M059J (cell line): ENCODE measurements around the gene ADAMTS15. TPM values are rescaled to one million over a fixed set of nuclear protein-coding genes. Genes with fewer than 3 reads are reported as not detected.
A peak's percentile ranks its signal among the peaks of the same experiment; 100 is the strongest.

ENCODE experiments used
- DNase-seq: peaks from one replicate; pipeline ENCODE4 v3.0.0-alpha.2; 2012; ENCODE audit warnings: low read depth
- total RNA-seq: library from RNA; depleted of rRNA; stranded (reverse); fragments of >200 nt; shearing (Covaris generic); gene quantifications from 2 replicates; pipeline ENCODE4 v1.2.3, GENCODE V29; 2014; rRNA removed

The ADAMTS15 gene, protein sequence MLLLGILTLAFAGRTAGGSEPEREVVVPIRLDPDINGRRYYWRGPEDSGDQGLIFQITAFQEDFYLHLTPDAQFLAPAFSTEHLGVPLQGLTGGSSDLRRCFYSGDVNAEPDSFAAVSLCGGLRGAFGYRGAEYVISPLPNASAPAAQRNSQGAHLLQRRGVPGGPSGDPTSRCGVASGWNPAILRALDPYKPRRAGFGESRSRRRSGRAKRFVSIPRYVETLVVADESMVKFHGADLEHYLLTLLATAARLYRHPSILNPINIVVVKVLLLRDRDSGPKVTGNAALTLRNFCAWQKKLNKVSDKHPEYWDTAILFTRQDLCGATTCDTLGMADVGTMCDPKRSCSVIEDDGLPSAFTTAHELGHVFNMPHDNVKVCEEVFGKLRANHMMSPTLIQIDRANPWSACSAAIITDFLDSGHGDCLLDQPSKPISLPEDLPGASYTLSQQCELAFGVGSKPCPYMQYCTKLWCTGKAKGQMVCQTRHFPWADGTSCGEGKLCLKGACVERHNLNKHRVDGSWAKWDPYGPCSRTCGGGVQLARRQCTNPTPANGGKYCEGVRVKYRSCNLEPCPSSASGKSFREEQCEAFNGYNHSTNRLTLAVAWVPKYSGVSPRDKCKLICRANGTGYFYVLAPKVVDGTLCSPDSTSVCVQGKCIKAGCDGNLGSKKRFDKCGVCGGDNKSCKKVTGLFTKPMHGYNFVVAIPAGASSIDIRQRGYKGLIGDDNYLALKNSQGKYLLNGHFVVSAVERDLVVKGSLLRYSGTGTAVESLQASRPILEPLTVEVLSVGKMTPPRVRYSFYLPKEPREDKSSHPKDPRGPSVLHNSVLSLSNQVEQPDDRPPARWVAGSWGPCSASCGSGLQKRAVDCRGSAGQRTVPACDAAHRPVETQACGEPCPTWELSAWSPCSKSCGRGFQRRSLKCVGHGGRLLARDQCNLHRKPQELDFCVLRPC
- total RNA-seq: 6.9 and 10.9 TPM in 2 replicates

DNA sequence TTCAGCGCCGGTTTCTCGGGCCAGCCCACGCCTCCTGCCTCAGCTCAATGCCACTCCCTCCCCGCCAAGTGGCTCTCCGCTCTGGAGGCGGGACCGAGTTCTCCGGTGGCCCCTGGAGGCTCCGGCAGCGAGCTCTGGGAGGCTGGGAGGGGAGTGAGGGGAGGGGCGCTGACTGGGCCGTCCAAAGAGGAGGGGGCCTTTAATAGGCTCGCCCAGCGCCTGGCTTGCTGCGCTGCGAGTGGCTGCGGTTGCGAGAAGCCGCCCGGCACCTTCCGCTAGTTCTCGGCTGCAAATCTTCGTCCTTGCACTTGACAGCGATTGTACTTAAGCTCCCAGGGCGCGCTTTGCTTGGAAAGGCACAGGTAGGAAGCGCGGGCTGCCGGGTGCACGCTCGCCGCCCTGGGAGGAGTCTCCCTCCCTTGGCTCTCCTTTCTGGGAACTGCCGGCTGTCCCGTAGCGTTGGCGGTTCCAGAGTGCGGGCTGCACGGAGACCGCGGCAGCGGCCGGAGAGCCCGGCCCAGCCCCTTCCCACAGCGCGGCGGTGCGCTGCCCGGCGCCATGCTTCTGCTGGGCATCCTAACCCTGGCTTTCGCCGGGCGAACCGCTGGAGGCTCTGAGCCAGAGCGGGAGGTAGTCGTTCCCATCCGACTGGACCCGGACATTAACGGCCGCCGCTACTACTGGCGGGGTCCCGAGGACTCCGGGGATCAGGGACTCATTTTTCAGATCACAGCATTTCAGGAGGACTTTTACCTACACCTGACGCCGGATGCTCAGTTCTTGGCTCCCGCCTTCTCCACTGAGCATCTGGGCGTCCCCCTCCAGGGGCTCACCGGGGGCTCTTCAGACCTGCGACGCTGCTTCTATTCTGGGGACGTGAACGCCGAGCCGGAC is at the start of gene ADAMTS15:
ADAMTS15 (plus strand) TSS at position 230 of the 894 bp plus-strand sequence; CDS start at position 559, 329 bp downstream.
- DNase-seq: peak; percentile 94

DNA sequence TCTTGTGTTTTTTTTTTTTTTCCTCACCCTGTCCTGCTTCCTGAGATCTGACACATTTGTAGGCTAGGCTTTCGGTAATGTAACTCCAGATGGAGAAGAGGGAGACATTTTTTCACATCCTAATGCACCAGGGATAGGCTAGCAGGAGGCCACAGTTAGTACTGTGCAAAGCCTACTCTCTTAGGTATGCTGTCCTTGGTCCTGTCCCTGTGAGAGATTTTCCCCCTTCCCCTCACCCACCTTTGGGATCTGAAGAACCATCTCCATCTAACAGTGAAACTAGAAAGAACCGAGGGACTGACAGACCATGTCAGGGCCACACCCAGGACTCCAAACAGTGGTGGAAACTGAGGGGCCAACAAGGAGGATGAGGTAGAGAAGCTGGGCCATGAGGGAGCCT is 49.2 kb upstream of the ADAMTS15 start:
- no peak for DNase-seq

DNA sequence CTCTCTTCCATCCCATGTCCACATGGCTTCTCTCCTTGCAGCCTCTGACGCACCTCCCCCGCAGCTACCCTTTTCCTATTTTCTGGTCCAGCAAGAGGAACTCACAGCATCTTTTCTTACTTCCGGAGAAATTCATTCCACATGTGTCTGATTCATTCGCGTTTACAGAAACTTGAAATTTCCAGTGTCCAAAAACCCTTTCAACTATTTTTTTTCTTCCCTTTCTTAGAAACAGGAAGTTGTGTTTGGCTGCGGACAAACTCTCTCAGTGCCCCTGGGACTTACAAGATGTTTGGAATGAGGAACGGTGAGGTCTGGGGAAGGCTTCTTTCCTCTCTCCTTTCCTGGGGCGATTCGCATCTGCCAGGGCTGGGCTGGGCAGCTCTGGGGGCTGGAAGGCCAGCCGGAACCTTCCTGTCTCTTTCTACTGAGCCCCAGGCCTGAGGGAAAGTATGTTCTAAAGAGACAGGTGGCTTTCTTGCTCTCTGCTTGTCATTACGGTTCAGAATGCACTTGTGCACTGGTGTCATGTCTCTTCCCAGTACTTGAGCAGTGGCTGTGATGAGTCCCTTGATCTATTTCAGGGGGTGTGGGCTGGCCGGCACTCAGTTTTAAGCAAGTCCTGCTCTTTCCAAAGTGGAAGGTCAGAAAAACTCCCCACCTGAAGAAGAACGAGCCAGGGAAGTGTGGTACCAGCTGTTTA is 47.5 kb upstream of the ADAMTS15 start:
- peak; percentile 30 for DNase-seq

DNA sequence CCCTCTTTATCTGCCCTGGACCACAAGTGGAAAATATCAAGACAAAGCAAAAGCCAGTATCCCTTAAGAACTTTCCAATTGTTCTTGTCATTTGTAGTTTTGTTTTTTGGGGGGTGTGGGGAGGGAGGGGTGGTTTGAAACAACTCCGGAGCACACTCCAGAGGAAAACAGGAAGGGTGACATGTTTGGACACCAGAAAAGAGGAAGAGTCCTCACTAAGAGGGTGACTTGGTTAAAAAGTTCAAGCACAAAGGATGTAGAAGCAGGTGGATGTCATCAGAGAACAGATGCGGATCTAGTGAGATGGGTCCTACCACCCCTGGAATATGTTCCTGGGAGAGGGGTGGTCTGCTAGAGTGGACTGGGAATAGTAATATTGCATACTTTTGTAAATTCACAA is 45.9 kb upstream of the ADAMTS15 start:
- DNase-seq: no peak

DNA sequence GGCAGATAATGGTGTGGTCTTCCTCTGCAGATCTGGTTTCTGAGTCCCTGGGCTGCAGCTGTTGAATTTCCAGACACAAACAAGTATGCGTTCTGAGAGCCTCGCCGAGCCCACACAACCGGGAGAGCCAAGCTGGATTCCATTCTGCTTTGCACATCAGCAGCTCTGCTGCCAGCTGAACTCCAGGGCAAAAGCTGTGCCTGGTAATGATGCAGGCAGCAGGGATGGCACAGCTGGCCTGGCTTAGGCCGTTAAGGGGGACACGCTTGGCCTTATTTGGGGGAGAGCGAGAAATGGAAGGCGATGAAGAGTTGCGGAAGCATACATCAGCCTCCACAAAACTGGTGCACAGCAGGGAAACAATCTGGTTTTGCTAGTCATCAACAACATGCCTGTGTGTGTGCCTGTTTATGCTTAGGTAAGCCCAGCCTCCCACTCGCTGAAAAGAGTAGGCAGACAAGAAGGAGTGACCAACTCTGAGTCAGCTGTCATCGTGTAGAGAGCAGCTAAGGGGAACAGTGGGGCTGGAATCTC is 45.1 kb upstream of the ADAMTS15 start:
- peak; percentile 80 for DNase-seq

DNA sequence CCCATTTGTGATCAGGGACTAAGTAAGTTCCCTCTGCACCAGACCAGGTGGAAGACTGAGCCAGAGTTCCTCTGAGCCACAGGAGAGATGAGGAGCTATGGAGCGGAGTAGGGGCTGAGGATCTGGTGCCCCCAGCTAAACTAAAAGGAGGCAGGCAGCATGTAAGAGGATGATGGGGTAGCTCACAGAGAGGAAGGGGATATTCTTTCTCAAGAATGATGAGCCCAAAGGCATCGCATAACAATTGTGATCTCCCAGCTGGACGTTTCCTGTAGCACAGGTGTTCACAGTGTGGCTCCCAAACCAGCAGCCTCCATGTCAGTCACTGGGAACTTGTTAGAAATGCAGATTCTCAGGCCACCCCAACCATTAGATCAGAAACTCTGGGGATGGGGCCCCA is 44.5 kb upstream of the ADAMTS15 start:
- DNase-seq: no peak

DNA sequence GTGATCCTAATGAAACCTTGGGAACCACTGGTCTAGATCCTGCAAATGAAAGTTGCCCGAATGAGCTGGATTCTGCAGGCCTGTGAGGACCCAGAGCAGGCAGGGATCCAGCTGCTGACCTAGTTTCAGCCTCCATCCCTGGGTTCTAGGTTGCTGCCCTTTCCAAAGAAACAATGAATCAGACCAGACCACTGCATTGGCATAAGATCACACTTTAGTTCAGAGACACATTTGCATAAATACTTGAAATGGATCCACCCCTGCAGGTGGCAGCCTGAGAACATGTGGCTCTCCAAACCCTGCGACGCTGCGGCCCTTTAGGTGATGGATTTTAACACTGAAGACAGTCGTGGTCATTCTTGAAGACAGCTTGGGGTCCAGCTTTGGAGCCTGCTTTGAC is 43.7 kb upstream of the ADAMTS15 start:
- DNase-seq: peak; percentile 34

DNA sequence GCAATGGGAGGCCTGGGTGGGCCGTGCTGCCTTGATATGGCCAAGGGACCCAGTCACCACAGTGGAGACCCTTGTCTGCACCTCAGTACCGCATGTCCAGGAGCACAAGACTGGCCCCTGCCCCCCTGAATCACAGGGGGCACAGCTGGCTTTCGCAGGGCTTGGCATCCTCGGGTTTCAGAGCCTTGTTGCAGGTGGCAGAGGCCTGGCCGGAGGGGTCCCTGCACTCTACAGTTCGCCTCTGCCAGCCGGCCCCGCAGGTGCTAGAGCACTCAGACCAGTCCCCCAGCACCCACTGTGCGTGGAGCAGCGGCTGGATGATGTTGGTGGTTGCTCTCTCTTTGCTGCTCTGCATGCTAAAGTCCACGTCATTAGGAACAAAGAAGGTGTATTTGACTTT is 43.0 kb upstream of the ADAMTS15 start:
- no peak for DNase-seq

DNA sequence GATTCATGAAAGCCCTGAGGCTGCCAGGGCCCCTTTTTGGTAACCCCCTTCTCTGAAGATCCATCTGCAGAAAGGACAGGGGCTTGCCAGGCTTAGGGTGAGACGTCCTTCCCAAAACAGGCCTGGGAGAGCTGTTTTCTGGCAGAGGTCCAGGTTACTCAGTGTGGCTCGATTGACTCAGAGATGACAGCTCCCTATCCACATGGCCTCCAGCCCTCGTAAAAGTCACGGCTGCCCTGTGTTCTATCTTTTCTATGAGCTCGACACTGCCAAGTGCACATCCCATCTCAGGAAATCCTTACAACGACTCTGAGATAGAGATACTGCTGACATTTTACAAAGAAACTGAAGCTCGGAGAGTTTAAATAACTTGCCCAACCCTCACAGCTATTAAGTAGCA is 40.5 kb upstream of the ADAMTS15 start:
- DNase-seq: peak; percentile 91

DNA sequence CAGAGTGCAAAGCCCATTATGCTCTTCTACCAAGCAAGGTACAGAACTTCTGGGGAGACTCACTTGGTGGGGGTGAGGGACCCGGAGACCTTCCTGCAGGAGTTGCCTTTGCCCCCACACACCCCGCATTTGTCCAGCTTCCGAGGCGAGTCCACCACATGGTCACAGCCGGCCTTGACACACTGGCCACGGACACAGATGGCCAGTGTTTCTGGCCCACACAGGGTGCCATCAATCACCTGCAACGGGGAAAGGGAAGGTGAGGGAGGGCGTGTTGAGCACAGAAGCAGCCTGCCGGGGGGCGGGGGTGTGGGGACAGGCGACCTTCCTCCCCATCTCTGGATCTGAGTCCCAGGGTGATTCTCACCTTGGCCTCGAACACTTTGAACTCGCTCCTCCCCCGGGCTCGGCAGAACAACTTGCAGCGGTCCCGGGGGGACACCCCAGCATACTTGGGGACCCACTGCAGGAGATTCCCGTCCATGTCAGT is 40.0 kb upstream of the ADAMTS15 start:
- DNase-seq: no peak

DNA sequence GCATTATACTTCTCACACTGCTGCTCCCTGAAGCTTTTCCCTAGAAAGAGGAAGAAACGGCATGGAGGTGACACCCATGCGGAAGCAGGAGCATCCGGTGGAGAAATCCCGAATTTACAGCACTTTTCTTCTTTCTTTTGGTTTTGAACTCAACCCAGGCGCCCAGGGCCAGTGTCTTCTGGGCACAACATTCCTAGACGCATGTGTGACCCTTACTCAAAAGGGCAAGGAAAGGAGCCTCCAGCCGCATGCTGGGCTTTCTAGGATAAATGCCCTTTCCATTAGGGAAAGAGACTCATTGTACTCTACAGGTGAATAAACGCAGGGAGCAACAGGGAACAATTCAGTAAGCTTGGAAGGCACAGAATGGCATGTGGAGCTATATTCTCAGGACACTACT is 39.5 kb upstream of the ADAMTS15 start:
- DNase-seq: no peak

DNA sequence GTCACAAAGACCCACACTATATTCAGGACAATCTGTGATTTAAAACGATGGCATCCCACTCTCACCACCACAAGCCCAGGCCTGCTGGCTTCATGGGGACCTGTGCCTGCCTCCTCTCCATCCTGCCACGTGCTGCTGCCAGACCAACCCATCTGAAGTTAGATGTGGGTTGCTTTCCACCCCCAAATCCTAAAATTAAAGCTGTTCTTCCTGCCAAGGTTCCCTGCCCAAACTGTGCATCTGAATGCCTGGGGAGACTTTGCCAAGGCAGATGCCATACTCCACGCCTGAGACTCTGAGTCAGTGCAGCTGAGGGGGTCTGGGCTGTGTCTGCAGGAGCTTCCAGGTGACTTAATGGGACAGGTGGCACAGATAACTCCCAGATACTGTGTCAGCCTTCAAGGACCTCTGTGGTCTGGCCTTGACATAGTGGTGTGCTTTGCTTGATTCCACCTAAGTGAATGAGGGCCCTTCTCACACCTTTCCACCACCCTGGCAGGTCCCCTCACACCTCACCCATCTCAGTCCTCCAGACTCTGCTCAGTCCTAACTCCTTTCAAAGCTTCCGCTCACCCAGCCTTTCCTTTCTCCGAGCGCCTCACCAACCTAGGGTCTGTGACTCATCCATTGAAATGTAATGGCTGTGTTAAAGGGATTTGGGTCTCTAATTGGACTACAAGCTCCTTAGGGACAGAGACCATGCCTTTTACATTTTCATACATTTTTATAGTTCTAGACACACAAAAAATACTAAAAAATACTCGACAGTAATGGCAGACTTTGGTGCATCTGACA is 38.7 kb upstream of the ADAMTS15 start:
- DNase-seq: no peak

DNA sequence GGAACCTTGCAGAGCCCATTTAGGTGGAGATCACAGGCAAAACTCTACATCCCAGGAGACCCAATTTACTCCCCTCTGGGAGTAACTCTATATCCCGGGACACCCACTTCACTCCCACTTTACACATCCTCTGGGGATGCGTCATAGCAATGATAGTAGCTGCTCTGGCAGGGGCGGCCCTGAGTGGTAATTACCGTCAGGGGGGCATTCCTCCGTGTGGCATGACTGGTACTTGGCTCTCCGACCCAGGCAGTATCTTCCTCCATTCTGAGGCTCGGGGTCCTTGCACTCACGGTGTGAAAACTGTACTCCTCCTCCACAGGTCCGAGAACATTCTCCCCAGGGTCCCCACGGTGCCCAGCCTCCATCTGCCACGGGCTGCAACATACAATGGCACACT is 37.2 kb upstream of the ADAMTS15 start:
- DNase-seq: no peak

DNA sequence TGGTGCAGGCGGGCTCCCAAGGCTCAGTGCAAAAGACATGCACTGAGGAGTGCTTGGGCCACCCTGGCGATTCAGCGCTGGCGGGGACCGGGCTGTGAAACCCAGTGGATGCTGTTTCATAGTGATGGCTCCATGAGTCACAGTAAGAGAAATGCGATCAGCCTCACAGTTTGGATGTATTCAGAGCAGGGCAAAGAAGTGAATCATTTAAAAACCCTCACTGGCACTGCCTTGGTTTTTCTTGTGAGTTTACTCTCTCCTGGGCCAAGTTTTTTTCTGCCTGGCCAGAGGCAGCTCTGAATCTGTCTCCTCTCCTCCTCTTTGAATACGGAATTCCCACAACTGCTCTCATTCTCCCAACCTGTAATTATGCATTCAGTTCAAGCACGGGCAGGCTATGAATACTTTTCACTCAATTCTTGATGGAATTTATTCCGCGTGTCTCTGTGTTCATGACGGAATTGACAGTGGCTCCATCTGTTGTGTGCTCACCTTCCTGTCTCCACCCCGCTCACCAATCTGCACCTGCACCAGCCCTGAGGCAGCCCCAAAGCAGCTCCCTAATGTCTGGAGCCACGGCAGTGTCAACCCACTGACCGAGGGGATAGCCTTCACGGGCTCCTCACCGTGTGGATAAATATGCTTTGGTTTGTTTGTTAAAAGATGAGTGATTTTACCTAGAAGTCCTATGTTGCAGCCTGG is 34.9 kb upstream of the ADAMTS15 start:
- DNase-seq: peak; percentile 92

DNA sequence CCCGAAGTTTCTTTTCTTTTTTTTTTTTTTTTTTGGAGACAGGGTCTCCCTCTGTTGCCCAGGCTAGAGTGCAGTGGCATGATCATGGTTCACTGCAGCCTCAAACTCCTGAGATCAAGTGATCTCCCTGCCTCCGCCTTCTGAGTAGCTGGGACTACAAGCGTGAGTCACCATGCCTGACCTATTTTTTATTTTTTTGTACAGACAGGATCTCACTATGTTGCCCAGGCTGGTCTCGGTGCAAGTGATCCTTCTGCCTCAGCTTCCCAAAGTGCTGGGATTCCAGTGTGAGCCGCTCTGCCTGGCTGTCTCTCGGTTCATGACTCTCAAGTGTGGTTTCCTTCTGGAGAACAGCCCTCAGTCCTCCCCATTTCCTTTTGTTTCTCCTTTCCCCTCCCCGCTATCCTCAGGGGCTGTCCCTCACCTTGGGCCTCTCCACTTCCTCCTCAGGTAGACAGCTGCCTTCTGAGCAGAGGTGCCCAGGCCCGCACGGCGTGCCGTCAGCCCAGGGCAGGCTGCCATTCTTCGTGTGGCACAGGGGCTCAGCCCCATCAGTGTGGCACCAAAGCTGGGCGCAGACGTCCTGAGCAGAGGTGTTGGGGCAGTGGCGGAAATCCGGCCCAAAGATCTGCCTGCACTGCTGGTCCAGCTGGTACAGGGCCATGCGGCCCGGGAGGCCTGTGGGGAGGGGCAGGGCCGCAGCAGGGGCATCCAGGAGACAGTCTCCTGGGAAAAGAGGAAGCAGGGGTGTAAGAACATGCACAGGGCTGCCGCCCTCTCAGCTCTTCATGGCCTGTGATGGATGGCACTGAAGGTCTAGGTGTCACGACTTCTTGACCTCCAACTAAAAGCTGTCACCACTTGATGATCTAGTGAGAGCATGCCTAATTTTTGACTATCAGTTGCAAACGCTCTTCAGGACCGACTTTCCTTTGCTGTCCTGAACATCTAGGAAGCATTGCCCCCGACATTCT is 34.1 kb upstream of the ADAMTS15 start:
- peak; percentile 29 for DNase-seq

DNA sequence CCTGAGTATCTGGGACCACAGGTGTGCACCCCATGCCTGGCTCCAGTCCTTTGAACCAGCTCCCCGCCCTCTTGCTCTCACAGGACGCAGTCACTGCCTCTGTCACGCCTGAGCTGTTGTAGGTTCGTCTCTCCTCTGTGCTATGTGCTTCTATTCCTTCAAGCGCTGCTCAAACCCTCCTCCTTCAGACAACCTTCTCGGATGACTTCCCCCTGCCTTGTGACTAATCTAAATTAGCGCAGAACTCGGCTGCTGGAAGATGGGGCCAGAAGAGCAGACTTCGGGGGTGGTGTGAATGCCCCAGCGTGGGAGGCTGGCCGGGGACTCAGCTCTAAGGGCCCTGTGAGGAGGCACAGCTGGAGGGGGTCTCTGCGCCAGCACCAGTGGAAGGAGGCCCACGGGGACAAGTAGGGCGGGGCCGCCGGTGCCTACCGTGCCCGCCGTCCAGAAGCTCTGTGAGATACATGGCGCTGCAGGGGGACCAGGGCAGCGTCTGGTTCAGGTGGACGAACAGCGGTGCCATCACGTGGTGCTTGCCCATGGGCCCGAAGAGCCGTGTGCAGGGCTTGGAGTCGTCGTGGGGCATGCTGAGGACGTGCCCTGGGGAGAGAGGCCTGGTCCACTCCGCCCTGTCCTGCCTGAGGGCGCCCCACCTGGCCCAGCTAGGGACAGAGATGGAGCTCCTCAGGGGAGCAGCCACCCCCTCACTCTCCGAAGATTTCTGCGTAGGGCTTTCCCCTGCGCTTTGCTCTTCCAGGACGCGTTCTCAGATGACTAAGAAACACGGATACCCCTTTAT is 32.5 kb upstream of the ADAMTS15 start:
- DNase-seq: no peak

DNA sequence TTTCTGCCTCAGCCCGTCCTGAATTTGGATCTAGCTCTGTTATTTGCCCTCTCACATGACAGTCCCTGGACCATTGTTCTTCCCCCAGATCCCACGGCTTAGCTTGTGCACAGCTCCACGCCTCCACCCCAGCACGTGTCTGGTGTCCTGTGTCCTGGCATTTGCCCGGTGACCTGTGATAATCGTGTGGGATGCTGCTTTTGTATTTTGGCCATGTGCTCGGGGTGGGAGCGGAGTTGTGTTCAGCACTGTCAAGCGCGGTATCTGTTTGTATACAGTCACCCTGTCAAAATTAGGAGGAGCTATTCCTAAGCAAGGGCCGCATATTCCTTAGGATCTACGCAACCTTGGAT is 31.9 kb upstream of the ADAMTS15 start:
- DNase-seq: no peak
